HG03196 (cell line): ENCODE data around the gene PFN3.
"Not testable (repeated sequence)": the region's sequence is repeated elsewhere in the genome, so short reads cannot be mapped to it uniquely, and the experiment has no call there.

Experiments used
- ATAC-seq: cut with Tn5 transposase; IDR thresholded peaks from one replicate; pipeline ENCODE4 v1.9.1; 2021; ENCODE audit not compliant: unreplicated experiment

PFN3 gene

GRCh38 chr5:177362292-177362609 is 38.2 kb downstream of the PFN3 start:
- ATAC-seq, result no peak

GRCh38 chr5:177361418-177362291 is 38.8 kb downstream of the PFN3 start:
- no peak for ATAC-seq

GRCh38 chr5:177360740-177361139 is 39.7 kb downstream of the PFN3 start:
- not testable (repeated sequence) for ATAC-seq

- ATAC-seq, result no peak
Observed at GRCh38 chr5:177359860-177360259, 40.6 kb downstream of the PFN3 start.

GRCh38 chr5:177359451-177359851 is 41.0 kb downstream of the PFN3 start:
- ATAC-seq, result no peak

GRCh38 chr5:177358370-177358819 is 42.1 kb downstream of the PFN3 start:
- ATAC-seq, result no peak

- ATAC-seq, result peak; percentile 74
Observed at GRCh38 chr5:177357459-177358351, 42.8 kb downstream of the PFN3 start, which contains the start of gene RGS14. TSS of gene RGS14 (plus strand) at chr5:177357924. CDS start at chr5:177358025, 101 bp downstream.

GRCh38 chr5:177357146-177357458 is 43.4 kb downstream of the PFN3 start:
- no peak for ATAC-seq

DNA sequence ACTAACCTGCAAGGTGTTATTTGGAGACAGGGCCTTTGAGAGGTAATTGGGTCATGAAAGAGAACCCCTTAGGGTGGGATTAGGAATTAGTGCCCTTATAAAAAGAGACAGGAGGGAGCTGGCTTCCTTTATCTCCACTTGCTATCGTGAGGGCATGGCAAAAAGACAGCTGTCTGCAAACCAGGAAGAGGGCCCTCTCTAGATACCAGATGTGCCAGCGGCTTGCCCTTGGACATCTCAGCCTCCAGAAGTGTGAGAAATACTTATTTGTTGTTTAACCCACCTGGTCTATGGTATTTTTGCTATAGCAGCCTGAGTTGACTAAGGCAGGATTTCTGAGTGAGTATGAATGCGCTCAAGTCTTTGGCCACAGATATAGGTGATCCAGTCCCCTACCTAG is 43.7 kb downstream of the PFN3 start:
- ATAC-seq, result no peak

GRCh38 chr5:177355868-177356168 is 44.6 kb downstream of the PFN3 start:
- ATAC-seq, result no peak

GRCh38 chr5:177355162-177355867 is 45.1 kb downstream of the PFN3 start:
- ATAC-seq, result no peak

DNA sequence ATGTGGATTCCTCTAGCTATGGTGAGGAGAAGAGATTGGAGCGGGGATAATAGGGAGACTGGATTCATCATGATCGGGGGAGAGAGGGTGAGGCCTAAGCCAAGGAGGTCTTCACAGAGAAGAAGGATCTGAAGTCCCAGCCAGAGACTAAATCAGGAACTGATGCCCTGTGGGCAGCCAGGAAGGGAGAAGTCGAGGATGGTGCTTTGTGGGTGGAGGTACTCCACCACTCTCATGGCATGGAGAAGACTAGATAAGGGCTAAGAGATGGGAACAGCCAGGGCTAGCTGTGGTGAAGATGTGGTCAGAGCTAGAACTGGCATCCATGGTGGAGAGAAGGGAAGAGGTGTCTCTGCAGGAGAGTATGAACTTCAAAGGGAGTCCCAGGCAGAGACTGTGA is 45.8 kb downstream of the PFN3 start:
- ATAC-seq, result no peak

DNA sequence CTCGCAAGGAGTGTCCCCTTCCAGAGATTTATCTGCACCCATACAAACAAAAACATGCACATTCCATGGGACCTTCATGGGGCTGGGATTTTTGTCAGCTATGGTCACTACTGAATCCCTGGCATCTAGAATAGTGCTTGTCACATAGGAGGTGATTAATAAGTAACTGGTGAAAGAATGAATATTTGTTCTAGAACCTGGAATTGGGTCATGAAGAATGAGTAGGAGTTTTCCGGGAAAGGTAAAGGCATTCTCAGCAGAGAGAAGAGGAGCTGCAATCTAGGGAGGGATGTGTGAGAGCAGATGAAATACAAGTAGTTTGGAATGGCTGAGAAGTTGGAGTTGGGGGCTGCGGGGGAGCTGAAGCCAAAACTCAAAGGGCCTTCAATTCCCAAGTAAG is 46.2 kb downstream of the PFN3 start:
- ATAC-seq, result no peak

DNA sequence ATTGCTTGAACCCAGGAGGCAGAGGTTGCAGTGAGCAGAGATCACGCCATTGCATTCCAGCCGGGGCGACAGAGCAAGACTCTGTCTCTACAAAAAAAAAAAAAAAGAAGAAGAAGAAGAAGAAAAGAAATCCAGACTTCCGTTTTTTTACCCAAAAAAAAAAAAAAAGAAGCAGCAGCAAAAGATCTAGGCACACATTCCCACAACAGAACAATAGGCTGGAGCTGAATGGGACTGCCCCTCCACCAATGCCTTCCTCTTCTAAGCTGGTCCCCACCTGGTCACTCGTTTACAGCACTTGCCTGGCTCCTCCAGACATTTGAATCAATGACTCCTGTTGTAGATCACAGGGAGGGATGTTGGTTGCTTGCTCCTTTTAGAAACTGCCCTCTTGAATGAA is 47.4 kb downstream of the PFN3 start:
- ATAC-seq, result no peak

GRCh38 chr5:177351392-177352329 is 48.8 kb downstream of the PFN3 start, which contains the start of gene LMAN2:
TSS of gene LMAN2 (minus strand) at chr5:177351668. CDS start at chr5:177351647, 21 bp downstream.
- peak; percentile 89 for ATAC-seq

GRCh38 chr5:177350776-177351391 is 49.6 kb downstream of the PFN3 start:
- peak; percentile 13 for ATAC-seq
